ENCODE results near the gene LIN28B.
"Not testable (repeated sequence)": the region's sequence is repeated elsewhere in the genome, so short reads cannot be mapped to it uniquely, and the experiment has no call there.

Gene LIN28B

DNA sequence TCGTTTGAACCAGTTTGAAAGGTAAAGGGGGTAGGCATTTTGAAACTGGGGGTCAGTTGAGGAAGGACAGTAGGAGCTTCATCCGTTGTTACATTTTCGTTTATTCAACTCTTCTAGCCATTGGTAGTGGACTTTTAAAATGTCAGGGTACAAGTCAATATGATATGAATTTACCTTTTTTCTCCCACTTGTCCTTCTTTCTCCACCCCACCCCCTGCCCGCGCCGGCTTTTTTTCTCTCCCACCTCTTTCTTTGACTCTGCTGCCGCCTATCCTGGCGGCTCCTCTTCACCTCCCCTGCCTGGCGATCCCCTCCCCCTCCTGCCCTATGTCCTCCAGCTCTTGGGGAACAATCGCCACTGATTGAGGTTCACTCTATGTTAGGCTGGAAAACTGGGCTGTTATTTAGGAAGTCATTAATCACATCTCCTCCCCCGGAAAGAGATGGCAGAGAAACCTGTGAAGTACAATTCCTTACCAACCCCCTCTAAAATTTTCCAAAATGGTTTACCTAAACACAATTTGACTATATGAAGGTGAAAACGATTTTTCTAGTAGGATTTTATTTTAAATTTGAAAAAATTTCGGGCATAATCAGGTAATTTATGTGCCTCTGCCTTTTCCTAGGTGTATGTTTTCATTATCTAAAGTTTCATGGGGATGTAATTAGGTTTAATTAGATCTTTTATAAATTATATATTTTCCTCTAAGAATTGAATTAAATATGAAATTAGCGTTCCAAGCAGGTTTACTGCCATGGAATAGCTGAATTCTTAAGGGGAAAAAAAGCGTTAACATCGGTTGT lies 778 bp upstream of the LIN28B start:
- no peak for DNase-seq (ENCODE audit: low read depth in 2 of 2)

DNA sequence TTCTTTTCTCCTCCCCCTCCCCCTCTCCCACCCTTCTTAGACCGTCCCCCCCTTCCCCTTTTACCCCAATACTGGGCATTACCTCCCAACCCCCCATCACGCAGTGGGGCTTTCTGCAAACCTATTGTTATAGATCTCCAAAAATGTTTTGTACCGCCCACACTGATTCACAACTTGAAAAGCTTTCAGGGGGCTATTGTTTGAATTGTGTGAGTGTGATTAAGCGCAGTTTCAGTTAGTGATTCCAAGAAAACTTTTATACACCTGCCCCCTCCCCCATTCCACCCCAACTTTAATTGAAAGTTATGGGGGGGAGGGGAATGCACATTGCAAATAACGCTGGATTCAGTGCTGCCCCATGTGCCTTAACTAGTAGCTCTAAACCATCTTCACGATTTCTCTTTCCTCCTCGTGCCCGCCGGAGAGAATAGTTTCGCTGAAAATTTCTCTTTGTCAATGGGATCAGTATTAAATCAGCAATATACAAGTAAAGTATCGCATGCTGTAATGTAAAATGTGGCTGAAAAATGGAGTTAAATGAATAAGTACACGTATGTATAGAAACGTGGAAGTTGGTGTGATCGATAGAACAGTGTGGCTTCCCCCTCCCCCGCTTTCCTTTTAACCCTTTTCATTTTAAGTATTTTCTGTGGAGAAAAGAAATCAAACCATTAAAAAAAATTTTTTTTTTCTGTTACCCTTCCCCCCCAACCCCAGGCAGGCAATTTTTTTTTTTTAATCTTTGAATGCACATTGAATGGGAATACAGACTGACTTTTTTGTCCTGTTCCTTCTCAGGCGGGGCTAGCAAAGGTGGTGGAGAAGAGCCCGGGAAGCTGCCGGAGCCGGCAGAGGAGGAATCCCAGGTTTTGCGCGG lies 632 bp downstream of the LIN28B start:
- no peak for DNase-seq (ENCODE audit: low read depth in 2 of 2)

DNA sequence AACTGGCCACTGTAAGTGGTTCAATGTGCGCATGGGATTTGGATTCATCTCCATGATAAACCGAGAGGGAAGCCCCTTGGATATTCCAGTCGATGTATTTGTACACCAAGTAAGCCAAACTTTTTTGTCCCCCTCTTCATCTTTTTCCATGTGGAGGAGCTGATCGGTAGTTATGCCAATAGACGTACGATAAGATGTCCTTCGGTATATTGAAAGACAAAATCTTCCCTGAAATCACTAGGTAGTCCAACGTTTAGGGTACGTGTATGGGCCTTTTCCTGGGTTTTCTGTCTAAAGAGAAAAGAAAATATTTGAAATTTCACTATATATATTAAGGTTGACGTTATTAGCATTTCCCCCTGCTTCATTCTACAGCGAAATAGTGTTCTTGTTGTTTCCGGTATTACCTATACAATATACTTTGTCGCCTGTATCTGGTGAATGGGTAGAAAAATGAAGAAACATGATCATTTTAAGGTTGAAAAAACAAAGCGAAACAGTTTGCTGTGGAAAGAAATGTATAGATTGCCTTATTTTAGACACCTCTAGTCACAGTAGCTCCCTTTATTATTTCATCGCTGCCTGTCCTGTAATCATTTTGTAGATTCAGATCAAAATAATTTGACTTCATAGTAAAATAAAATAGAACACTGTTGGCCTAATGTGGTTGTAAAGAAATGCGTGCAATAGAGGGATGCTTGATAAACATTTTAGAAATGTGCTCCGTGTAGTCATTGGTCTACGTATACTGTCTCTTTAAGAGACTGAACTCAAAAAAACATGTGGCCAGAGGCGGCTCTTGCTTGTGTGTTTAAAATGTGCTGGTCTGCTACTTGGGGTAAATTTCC lies 1.5 kb downstream of the LIN28B start:
- no peak for DNase-seq (ENCODE audit: low read depth in 2 of 2)

DNA sequence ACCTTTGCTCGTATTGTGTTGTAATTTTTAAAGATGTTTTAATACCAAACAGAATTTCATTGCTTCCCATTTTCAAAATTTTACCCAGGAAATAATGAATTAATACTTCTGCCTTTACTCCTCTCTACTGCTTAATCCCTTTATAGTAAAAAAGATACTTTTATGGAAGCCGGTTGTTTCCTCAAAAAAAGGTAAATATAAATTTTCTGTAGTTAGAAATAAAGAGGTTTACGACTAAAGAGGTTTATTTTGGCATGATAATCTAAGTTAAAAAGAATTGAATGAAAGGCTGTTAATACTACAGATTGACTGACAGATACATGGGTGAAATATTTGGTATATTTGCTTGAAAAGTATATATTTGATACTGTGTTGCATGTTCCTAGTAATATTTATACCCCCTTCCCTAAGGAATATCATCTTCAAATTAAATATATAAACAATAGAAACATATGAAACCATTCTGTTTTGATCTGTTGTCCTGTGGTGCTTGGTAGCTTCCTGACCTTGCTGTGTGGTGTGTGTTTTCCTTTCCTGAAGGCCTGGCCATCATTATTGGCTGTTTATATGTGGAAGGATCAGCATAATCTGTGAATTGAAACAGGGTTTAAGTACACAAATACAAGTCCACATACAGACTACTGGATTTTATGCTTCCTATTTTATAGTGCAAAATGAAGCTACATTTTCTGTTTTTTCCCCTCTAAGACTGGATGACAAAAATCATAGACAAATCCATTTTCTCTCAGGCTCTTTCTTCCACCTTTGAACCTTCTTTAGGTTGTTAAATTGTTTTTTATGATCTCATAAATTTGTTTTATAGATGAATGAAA lies 2.3 kb downstream of the LIN28B start:
- no peak for DNase-seq (ENCODE audit: low read depth in 2 of 2)

DNA sequence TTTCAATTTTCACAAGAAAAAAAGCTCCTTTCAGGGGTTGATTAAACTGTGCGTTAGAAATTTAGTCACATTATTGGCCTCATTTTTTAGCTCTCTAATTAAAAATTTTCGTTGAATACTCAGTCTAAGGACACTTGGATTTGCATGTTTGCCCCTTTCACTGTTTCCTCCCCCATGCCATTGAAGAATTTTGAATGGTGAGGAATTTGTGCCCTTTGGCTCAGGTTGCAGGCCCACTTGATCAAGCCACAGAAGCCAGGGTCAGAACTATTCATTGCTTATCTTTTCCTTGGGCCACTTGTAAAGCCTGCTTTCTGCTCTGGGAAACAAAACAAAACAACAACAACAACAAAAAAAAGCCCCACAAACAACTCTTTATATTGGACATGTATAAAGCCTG lies 12.2 kb downstream of the LIN28B start:
- no peak for DNase-seq (ENCODE audit: low read depth in 2 of 2)

DNA sequence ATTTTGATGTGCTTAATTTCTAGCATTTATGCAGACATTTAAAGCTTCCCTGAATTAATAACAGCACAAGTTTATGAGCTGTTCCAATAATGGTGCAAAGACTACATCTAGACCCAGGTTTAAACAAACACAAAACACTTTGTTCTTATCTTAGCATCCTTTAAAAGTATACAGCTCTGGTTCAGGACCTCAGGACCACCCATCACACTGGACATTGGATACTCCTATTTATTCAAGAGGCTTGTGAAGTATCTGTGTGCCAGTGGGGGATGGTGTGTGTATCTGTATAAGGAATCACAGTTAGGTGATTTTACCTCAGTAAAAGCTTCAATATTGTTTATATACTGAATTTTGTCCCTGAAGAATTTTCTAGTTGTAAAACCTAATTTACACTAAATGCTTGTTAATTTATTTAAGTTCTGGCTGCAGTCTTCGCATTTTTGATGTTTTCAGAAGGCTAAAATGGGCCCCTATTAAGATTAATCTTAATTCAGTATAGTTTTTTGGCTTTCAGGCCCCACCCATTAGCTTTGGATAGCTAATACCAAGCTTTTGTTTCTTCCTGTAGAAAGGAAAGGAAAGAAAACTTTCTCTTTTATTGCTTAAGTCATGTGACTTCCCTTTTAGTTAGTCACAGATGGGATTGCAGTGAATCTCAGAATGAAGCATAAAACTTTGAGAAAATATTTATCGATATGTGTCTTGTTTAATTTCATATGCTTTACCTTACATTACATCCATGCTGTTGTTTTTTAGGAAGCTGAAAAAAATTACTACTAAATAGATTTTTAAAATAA lies 13.1 kb downstream of the LIN28B start:
- DNase-seq (ENCODE audit: low read depth in 2 of 2), result no peak

DNA sequence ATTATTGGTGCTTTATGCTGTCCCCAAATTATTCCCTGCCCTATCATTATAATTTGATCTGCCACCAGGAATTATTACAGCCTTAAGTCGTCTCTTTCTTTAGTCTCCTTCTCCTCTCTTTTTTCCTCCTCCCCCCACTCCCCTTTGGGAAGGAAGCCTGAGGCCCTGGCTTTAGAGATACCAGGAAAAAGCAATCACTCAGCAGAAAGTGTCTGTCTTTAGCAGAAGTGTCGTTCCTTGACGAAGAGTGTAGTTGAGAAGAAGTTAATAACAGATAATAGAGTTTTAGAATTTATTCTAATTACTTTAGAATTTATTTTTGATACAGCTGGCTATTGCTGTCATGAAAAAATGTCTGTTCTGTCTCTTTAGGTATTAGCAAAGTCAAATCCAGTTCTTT lies 16.5 kb downstream of the LIN28B start:
- DNase-seq (ENCODE audit: low read depth in 2 of 2), result no peak

DNA sequence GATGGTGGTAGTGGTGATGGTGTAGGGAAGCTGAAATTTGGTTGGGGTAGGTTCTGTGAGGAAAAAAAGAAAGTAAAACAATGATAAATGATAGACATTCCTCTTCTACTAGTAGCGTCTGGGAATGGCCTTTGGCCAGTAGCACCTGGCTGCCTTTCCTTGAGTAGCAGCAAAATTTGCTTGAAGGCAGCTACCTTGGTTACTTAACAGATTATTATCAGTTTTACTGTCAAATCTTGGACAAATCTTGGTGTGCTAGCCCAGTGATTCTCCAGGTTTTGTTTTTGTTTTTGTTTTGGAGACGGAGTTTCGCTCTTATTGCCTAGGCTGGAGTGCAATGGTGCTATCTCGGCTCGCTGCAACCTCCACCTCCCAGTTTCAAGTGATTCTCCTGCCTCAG lies 26.4 kb downstream of the LIN28B start:
- no peak for DNase-seq (ENCODE audit: low read depth in 2 of 2)

DNA sequence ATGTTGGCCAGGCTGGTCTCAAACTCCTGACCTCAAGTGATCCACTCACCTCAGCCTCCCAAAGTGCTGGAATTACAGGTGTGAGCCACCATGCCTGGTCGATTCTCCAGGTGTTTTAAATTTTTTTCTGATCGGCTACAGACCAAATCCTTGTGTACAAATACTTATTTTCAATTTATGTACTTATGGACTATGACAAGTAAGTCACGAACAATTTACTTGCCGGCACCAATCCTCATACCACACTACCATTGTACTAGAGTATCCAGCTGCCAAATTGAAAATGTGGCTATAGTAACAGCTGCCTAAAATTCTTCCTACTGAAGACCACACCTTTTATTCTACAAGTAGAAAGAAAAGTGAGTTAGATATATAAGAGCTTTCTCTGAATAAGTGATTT lies 26.9 kb downstream of the LIN28B start:
- no peak for DNase-seq (ENCODE audit: low read depth in 2 of 2)

DNA sequence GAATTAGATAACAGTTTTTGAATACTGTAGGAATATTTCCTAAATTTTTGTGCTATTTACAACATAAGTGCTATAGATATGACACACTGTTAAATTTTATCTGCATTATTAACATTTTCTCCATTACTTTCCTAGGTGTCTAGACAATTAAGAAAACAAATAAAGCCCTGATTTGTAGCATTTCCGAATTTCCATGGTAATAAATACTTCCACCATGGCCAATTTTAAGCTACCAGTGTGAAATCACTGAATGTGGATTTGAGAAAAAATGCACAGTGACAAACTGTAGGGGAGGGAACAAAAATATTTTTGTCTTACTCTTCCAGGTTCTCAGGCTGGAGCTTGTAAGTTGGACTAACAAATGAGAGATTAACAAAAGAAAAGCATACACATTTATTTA lies 27.9 kb downstream of the LIN28B start:
- no peak for DNase-seq (ENCODE audit: low read depth in 2 of 2)

DNA sequence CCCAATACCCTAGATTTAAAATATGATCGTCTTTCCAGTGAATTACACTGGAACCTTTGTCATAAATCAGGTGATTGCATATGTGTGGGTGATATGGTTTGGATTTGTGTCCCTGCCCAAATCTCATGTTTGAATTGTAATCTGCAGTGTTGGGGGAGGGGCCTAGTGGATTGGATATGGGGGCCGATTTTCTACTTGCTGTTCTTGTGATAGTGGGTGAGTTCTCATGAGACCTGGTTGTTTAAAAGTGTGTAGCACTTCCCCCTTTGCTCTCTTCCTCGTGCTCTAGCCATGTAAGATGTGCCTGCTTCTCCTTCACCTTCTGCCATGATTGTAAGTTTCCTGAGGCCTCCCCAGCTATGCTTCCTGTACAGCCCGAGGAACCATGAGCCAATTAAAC lies 29.0 kb downstream of the LIN28B start:
- DNase-seq (ENCODE audit: low read depth in 2 of 2), result not testable (repeated sequence)

DNA sequence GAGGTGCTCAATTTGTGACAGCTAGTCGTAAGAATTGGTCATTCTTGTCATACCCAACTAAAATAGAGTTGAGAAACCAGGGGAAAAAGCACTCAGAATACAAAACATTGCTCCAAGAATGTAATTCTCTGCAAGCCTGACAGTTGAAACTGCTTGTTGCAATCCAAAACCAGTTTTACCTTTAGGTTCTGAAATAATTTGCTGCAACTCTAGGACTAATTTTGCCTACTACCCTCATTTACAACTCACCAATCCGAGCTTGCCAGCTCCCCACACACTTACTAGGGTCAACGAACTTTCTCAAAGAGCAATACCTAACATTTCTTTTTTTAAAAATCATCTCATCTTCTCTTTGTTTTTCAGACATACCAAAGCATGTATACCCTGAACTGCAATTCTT lies 29.7 kb downstream of the LIN28B start:
- DNase-seq (ENCODE audit: low read depth in 2 of 2), result no peak

DNA sequence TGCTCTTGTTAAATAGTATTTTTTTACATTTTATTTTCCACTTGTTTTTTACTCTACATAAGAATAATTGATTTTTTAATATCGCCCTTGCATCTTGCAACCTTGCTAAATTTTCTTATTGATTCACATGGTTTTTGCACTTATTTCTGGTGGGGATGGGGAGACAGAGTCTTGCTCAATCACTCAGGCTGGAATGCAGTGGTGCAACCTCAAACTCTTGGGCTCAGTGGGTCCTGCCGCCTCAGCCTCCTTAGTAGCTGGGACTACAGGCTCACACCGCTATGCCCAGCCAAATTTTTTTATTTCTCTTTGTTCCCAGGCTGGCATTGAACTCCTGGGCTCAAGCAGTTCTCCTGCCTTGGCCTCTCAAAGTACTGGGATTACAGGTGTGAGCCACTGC lies 30.3 kb downstream of the LIN28B start:
- DNase-seq (ENCODE audit: low read depth in 2 of 2), result no peak

DNA sequence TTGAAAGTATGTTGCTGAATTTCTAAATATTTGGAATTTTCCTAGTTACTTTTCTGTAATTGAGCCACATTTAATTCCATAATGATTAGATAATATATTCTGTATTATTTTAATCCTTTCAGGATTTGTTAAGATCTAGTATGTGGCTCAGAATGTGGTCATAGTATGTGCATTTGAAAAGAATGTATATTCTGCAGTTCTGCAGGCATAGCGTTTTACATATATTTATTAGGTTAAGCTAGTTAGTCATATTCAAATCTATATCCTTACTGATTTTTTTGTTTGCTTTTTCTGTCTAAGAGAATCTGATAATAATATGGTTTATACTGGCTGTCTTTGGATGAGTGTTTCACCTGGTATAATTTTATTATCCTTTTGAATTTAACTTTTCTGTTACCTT lies 33.2 kb downstream of the LIN28B start:
- DNase-seq (ENCODE audit: low read depth in 2 of 2), result no peak

DNA sequence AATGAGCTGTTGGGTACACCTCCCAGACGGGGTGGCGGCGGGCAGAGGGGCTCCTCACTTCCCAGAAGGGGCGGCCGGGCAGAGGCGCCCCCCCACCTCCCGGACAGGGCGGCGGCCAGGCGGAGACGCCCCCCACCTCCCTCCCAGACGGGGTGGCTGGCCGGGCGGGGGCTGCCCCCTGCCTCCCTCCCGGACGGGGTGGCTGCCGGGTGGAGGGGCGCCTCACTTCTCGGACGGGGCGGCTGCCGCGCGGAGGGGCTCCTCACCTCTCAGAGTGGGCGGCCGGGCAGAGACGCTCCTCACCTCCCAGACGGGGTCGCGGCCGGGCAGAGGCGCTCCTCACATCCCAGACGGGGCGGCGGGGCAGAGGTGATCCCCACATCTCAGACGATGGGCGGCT lies 34.2 kb downstream of the LIN28B start:
- not testable (repeated sequence) for DNase-seq (ENCODE audit: low read depth in 2 of 2)

DNA sequence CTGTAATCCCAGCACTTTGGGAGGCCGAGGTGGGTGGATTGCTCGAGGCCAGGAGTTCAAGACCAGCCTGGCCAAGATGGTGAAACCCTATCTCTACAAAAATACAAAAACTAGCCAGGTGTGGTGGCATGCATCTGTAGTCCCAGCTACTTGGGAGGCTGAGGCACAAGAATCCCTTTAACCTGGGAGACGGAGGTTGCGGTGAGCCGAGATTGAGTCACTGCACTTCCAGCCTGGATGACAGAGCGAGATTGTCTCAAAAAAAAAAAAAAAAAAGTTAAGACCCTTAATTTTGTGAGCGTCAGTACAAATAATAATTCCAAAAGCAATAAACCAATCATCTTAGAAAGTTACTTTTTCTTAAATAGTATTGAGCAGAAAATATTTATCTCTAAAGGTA lies 36.7 kb downstream of the LIN28B start:
- not testable (repeated sequence) for DNase-seq (ENCODE audit: low read depth in 2 of 2)

DNA sequence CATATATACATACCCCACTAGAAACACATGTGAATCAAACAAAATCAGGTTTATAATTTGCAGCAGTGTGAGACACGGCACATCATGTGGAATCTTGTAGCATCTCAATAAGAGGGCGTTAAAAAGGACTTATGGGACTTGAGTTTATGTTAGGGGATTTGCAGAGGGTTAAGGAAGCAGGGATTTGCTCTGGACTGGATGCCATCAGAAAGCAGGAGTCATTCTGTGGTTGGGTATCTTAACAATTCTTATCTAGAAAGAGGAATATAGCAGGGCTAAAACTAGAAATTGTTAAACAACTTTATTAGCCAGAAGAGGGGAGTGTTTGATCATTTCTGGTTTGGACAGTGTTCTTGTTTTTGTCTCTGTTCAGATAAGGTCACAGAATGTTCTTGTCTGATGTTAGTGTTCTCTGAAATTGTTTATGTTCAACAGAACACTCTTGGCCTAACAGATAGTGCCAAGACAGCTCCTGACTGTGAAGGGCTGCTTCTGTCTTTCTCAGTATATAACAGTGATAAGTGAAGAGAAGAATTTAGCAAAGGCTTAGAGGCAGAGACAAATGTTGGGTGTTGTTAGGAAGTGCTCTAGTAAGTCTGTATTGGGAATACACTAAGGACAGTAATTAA lies 39.2 kb downstream of the LIN28B start:
- DNase-seq (ENCODE audit: low read depth in 2 of 2), result no peak

DNA sequence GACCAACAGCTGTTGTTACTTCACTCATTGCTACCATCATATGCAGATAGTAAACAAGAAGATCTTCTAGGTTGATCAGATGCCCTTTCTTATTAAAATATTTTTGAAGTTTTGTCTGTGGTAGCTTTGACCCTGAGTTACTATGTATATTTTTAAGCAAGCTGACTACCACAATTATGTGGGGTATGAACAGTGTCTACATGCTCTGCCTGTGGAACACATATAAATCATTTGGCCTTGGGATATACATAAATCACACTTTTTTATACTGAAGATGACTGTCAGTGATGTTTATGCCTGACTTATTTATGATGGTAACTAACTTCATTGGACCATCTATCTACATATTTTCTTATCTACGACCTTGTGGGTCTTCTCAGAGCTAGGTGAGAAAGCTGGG lies 44.2 kb downstream of the LIN28B start:
- no peak for DNase-seq (ENCODE audit: low read depth in 2 of 2)

DNA sequence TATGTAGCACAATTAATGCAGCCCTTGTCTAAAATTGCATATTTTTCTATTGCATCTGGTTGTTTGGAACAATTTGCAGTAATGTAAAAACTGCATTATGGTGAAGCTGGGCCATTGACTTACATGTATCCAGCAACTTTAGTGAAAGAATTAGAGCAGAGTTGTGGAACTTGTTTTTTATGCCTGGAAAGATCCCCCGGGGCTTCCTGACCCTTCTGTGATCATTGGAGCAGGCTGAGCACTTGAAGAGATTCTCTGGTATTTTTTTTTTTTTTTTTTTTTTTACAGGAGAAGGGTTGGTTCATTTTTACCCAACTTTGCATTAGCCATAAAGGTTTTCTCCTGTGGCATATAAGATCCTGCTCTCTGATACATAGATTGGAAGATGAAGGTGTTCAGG lies 45.0 kb downstream of the LIN28B start:
- DNase-seq (ENCODE audit: low read depth in 2 of 2), result no peak

DNA sequence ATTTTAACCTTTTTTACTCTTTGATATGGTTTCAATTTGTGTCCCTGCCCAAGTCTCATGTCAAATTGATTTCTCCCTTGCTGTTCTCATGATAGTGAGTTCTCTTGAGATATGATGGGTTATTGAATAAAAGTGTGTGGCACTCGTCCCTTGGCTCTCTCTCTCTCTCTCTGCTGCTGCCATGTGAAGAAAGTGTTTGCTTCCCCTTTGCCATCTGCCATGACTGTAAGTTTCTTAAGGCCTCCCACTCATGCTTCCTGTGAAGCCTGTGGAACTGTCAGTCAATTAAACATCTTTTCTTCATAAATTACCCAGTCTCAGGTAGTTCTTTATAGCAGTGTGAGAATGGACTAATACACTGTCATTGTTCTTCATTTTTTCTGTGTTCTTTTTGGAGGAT lies 48.5 kb downstream of the LIN28B start:
- DNase-seq (ENCODE audit: low read depth in 2 of 2), result no peak
